Upper lobe of left lung (tissue), 6 donors: ENCODE data around the gene AGO3. TPM values are rescaled to one million over a fixed set of nuclear protein-coding genes. Genes with fewer than 3 reads are reported as not detected.

Experiments
- ATAC-seq, 2 donors: fragments of 200-7000 bp; cut with Tn5 transposase; one replicate each; pipeline ENCODE4 v1.9.1; 2022; ENCODE audit warnings: mild to moderate bottlenecking in 2 of 2, moderate library complexity in 2 of 2; ENCODE audit not compliant: low FRiP score in 2 of 2
- DNase-seq, 2 donors: peaks; one replicate each; pipeline ENCODE4 v3.0.0-alpha.2; 2019 to 2020
- H3K27ac ChIP-seq, 4 donors: fragments of 200-600 bp; sonication (generic); one replicate each; pipeline ENCODE4 v1.5.1; 2016 to 2019
- H3K27me3 ChIP-seq, 4 donors: fragments of 200-600 bp; sonication (generic); one replicate each; pipeline ENCODE4 v1.5.1; 2017 to 2019
- H3K36me3 ChIP-seq, 4 donors: fragments of 200-600 bp; sonication (generic); one replicate each; pipeline ENCODE4 v1.5.1; 2016 to 2019
- H3K4me1 ChIP-seq, 4 donors: fragments of 200-600 bp; sonication (generic); one replicate each; pipeline ENCODE4 v1.5.1; 2018 to 2019
- H3K4me3 ChIP-seq, 4 donors: fragments of 200-600 bp; sonication (generic); one replicate each; pipeline ENCODE4 v1.5.1; 2017 to 2019; ENCODE audit warnings: mild to moderate bottlenecking in 2 of 4, moderate library complexity in 1 of 4
- H3K9me3 ChIP-seq, 4 donors: fragments of 200-600 bp; sonication (generic); one replicate each; pipeline ENCODE4 v1.5.1; 2018 to 2019
- EP300 ChIP-seq, 4 donors: sonication (generic); formaldehyde crosslinking; IDR thresholded peaks; one replicate each; pipeline ENCODE4 v1.5.1; 2017; ENCODE audit warnings: antibody characterized with exemption in 4 of 4, control low read depth in 2 of 4
- POLR2A ChIP-seq, 4 donors: fragments of 450-650 bp; IDR thresholded peaks; one replicate each; pipeline ENCODE4 v1.5.1; 2016 to 2017; ENCODE audit warnings: antibody characterized with exemption in 4 of 4, mild to moderate bottlenecking in 2 of 4
- POLR2AphosphoS5 ChIP-seq, 2 donors: sonication (generic); formaldehyde crosslinking; IDR thresholded peaks; one replicate each; pipeline ENCODE4 v1.5.1; 2017; ENCODE audit warnings: antibody characterized with exemption in 2 of 2
- WGBS, 2 donors: methylation state at CpG; one replicate each; pipeline ENCODE4 v1.1.5; 2017 to 2018; 5-methylcytosine and 5-hydroxymethylcytosine counted together
- total RNA-seq, 6 donors: library from RNA; depleted of rRNA in 4 of 6; stranded (reverse); fragments of >200 nt in 4 of 6; gene quantifications; one replicate each; pipeline versions ENCODE4 v1.1.0 to v1.2.1, GENCODE V29; 2016 to 2021
- TF ChIP-seq, protein P1 (sequence below), 6 experiments: fragments of 450-650 bp in 4 of 6; fragments of 200-600 bp in 2 of 6; sonication (generic) in 2 of 6; IDR thresholded peaks; one replicate each; pipeline ENCODE4 v1.5.1; 2016 to 2019; ENCODE audit warnings: antibody characterized with exemption in 6 of 6
- donor health status: DM: no; HTN: no; CAD: no; lungs with moderate emphysema.
- donor health status: DM: no; HTN: yes; CAD: no; lungs with severe emphysema.

AGO3 gene
- total RNA-seq, 6 donors from 2014 or later: 13.8 to 32.5 (median 29.6) TPM

- Histone ChIP-seq H3K27ac (no peak overlapping the region), H3K36me3 (no peaks in the 10 kb centered on the region), H3K4me3 (no peak overlapping the region), H3K9me3 (no peaks in the 10 kb centered on the region), H3K27me3 (no peaks in the 10 kb centered on the region), H3K4me1 (peaks cover 11 to 19% (median 13%) of the 10 kb centered on the region in 4 donors)
- ATAC-seq (no peak), DNase-seq (no peak)
- WGBS, 2 donors: 69 to 70% methylated on average over 3 of the region's 3 CpGs
- TF ChIP-seq POLR2A (IDR thresholded peaks at IDR 0.05) (no peak), EP300 (IDR thresholded peaks at IDR 0.05) (no peak), POLR2AphosphoS5 (IDR thresholded peaks at IDR 0.05) (no peak)
- TF ChIP-seq, protein P1, sequence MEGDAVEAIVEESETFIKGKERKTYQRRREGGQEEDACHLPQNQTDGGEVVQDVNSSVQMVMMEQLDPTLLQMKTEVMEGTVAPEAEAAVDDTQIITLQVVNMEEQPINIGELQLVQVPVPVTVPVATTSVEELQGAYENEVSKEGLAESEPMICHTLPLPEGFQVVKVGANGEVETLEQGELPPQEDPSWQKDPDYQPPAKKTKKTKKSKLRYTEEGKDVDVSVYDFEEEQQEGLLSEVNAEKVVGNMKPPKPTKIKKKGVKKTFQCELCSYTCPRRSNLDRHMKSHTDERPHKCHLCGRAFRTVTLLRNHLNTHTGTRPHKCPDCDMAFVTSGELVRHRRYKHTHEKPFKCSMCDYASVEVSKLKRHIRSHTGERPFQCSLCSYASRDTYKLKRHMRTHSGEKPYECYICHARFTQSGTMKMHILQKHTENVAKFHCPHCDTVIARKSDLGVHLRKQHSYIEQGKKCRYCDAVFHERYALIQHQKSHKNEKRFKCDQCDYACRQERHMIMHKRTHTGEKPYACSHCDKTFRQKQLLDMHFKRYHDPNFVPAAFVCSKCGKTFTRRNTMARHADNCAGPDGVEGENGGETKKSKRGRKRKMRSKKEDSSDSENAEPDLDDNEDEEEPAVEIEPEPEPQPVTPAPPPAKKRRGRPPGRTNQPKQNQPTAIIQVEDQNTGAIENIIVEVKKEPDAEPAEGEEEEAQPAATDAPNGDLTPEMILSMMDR (IDR thresholded peaks at IDR 0.05): no peak
Observed at GRCh38 chr1:35927472-35927871, 3.4 kb upstream of the AGO3 start.

GRCh38 chr1:35929730-35930592 lies 944 bp upstream of the AGO3 start:
- Histone ChIP-seq H3K36me3 (no peaks in the 10 kb centered on the region), H3K27me3 (no peaks in the 10 kb centered on the region), H3K27ac (peak overlapping the region; percentile 98 to 99 (median 98)), H3K4me1 (peaks cover 19 to 37% (median 21%) of the 10 kb centered on the region in 4 donors), H3K9me3 (no peaks in the 10 kb centered on the region), H3K4me3 (peak overlapping the region; percentile 50 to 92 (median 76))
- 2 to 3% methylated on average over 15 of the region's 15 CpGs for WGBS, 2 donors
- ATAC-seq (peak; percentile 19 to 77), DNase-seq (peak in 1 of 2 donors; percentile 51)
- TF ChIP-seq POLR2AphosphoS5 (IDR thresholded peaks at IDR 0.05) (no peak), POLR2A (IDR thresholded peaks at IDR 0.05) (no peak), EP300 (IDR thresholded peaks at IDR 0.05) (no peak)
- TF ChIP-seq, protein P1 (IDR thresholded peaks at IDR 0.05): no peak

- DNase-seq (peak in 1 of 2 donors; percentile 49), ATAC-seq (peak; percentile 16 to 32)
- no peak for TF ChIP-seq EP300 (IDR thresholded peaks at IDR 0.05)
- TF ChIP-seq, protein P1 (IDR thresholded peaks at IDR 0.05): no peak
- TF ChIP-seq POLR2A (IDR thresholded peaks at IDR 0.05): no peak
- no peak for TF ChIP-seq POLR2AphosphoS5 (IDR thresholded peaks at IDR 0.05)
Observed at GRCh38 chr1:35931446-35932157, 697 bp downstream of the AGO3 start.

DNA sequence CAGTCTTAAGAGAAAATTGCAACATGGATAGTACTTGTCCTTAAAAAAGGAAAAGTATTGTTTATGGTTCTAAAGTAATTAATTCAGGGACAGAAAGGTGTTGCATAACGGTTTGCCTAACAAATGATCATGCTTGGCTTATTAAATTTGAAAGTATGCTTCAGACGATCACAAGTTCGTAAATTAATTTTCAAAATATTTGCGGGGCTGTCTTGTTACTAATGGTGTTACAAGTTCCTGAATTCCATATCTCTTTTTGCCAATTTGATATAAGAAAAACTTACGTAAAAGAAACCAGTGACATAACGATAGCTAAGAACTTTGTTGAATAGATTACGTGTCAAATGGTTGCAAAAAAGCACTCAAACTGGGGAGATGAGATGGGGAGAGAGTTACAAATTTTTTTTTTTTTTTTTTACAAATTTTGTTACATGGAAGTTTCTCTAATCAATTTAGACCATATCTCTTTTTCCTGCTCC lies 1.3 kb downstream of the AGO3 start:
- DNase-seq (no peak), ATAC-seq (no peak)
- TF ChIP-seq EP300 (IDR thresholded peaks at IDR 0.05) (no peak), POLR2AphosphoS5 (IDR thresholded peaks at IDR 0.05) (no peak), POLR2A (IDR thresholded peaks at IDR 0.05) (no peak)
- TF ChIP-seq, protein P1 (IDR thresholded peaks at IDR 0.05): no peak
- Histone ChIP-seq H3K27ac (peak overlapping the region in 2 of 4 donors; percentile 98 to 99), H3K36me3 (no peaks in the 10 kb centered on the region), H3K4me3 (peak overlapping the region in 3 of 4 donors; percentile 63 to 92 (median 89)), H3K27me3 (no peaks in the 10 kb centered on the region), H3K4me1 (peaks cover 19 to 37% (median 31%) of the 10 kb centered on the region in 4 donors), H3K9me3 (no peaks in the 10 kb centered on the region)
- WGBS, 2 donors: 44 to 54% methylated on average over 7 of the region's 7 CpGs

More at GRCh38 chr1:35931446-35932157, 697 bp downstream of the AGO3 start:
- Histone ChIP-seq H3K4me1 (peaks cover 19 to 37% (median 31%) of the 10 kb centered on the region in 4 donors), H3K27ac (peak overlapping the region; percentile 98 to 99 (median 98)), H3K9me3 (no peaks in the 10 kb centered on the region), H3K4me3 (peak overlapping the region; percentile 50 to 92 (median 76)), H3K27me3 (no peaks in the 10 kb centered on the region), H3K36me3 (no peaks in the 10 kb centered on the region)
- 0 to 1% methylated on average over 20 to 25 of the region's 28 CpGs for WGBS, 2 donors
